ENCODE results near the gene TRAK1.

Gene TRAK1

DNA sequence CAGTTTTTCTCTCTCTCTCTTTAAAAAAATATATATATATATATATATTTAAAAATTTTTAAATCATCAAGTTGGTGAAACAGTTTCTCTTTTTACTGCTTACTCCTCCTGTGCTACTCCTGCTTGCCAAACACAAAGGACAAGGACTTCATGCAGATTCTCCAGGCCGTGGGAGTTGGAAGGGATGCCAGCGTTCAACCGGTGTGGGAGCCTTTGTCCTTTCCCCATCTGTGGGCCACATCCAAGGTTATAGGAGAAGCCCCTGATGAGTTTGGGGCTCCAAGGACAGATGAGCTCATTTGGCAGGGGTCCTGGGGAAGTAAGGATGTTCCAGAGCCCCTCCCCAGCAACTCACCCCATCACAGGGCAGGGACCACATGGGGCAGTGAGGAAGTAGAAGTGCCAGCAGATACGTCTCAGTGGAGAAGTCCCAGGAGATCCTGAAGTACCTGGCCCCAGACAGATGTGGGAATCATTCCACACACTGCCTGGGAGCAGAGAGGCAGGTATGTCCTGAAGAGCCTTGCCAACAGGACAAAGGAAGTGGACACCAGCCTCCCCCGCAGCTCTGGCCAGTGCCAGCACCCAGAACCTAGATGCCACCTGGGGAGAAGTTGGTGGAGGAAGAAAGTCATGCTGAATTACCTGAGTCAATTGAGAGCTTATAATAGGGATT is 138.2 kb downstream of the TRAK1 start:
- Histone ChIP-seq H3K4me1 (ENCODE audit: control insufficient read depth in 1 of 2, insufficient read depth in 2 of 2, low read length in 2 of 2) (peaks cover 9 to 12% of the 10 kb centered on the region in 2 donors), H3K9me3 (ENCODE audit: control insufficient read depth in 1 of 2, low read length in 2 of 2) (no peaks in the 10 kb centered on the region), H3K27ac (ENCODE audit: low read depth, low read length) (no peak overlapping the region), H3K9ac (ENCODE audit: low read depth in 1 of 2, low read length in 2 of 2) (no peak overlapping the region), H3K36me3 (ENCODE audit: control insufficient read depth in 1 of 2, insufficient read depth in 2 of 2, low read length in 2 of 2) (peaks cover 0 to 12% of the 10 kb centered on the region in 2 donors), H3K4me3 (ENCODE audit: low read depth in 1 of 2, low read length in 2 of 2) (no peak overlapping the region), H3K27me3 (ENCODE audit: control insufficient read depth in 1 of 2, insufficient read depth in 2 of 2, low read length in 2 of 2) (peaks cover 0 to 3% of the 10 kb centered on the region in 2 donors)

DNA sequence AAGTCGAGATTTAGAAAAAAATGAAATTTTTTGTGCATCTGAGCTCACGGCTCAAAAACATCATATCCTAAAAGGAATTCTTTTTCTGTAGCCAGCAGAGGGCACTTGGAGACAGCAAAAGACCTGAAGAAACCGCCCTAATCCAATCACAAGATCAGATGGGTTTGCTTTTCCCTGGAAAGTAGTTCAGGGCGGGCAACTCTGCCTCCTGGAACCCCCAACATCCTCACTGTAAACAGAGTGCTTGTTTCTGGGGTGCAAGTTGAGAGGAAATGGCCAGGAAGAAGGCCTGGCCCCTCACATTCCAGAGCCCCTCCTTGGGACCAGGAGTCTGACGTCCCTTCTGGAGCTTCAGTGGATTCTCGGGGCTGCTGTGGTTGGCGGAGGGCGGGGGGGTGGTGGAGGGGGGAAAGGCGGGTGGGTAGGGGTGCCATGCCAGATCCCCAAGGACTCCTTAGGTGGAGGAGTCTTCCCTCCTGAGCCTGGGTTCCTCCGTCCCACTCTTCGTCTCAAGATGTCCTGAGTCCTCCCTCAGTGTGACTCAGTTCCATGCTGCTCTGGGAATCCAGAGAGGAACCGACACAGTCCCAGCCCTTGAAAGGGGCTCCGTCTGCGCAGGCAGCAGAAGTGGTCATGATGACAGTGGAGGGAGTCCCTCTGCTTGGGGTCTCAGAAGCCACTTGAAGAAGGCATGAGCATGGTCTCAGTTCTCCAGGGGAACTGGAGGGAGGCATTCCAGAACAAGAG is 139.0 kb downstream of the TRAK1 start:
- Histone ChIP-seq H3K4me1 (ENCODE audit: control insufficient read depth in 1 of 2, insufficient read depth in 2 of 2, low read length in 2 of 2) (peaks cover 9 to 12% of the 10 kb centered on the region in 2 donors), H3K27me3 (ENCODE audit: control insufficient read depth in 1 of 2, insufficient read depth in 2 of 2, low read length in 2 of 2) (peaks cover 0 to 3% of the 10 kb centered on the region in 2 donors), H3K9me3 (ENCODE audit: control insufficient read depth in 1 of 2, low read length in 2 of 2) (no peaks in the 10 kb centered on the region), H3K36me3 (ENCODE audit: control insufficient read depth in 1 of 2, insufficient read depth in 2 of 2, low read length in 2 of 2) (peaks cover 0 to 6% of the 10 kb centered on the region in 2 donors), H3K27ac (ENCODE audit: low read depth, low read length) (no peak overlapping the region), H3K4me3 (ENCODE audit: low read depth in 1 of 2, low read length in 2 of 2) (no peak overlapping the region), H3K9ac (ENCODE audit: low read depth in 1 of 2, low read length in 2 of 2) (no peak overlapping the region)

DNA sequence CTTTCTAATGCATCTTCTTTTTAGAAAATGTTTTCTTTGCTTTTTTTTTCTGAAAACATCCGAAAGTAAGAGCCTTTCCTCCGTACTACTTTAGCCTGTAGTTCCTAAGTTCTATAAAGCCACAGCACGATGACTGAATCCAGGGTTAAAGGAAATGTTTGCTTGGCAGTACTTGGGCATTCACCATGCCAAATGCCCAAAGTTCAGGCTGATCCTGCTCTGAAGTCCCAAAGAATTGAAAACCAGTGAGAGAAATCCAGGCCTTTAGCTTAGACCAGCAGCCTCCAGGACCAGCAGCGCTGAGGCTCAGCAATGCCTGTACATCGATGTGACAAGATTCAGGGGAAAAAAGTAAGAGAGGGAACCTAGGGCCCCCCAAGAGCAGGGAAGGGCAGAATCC is 139.7 kb downstream of the TRAK1 start:
- no peak overlapping the region for H3K27ac ChIP-seq (ENCODE audit: low read depth, low read length)
- peaks cover 0 to 3% of the 10 kb centered on the region in 2 donors for H3K27me3 ChIP-seq (ENCODE audit: control insufficient read depth in 1 of 2, insufficient read depth in 2 of 2, low read length in 2 of 2)
- peaks cover 9 to 12% of the 10 kb centered on the region in 2 donors for H3K4me1 ChIP-seq (ENCODE audit: control insufficient read depth in 1 of 2, insufficient read depth in 2 of 2, low read length in 2 of 2)
- H3K36me3 ChIP-seq (ENCODE audit: control insufficient read depth in 1 of 2, insufficient read depth in 2 of 2, low read length in 2 of 2) = no peaks in the 10 kb centered on the region
- no peak overlapping the region for H3K4me3 ChIP-seq (ENCODE audit: low read depth in 1 of 2, low read length in 2 of 2)
- no peaks in the 10 kb centered on the region for H3K9me3 ChIP-seq (ENCODE audit: control insufficient read depth in 1 of 2, low read length in 2 of 2)
- H3K9ac ChIP-seq (ENCODE audit: low read depth in 1 of 2, low read length in 2 of 2) = no peak overlapping the region

DNA sequence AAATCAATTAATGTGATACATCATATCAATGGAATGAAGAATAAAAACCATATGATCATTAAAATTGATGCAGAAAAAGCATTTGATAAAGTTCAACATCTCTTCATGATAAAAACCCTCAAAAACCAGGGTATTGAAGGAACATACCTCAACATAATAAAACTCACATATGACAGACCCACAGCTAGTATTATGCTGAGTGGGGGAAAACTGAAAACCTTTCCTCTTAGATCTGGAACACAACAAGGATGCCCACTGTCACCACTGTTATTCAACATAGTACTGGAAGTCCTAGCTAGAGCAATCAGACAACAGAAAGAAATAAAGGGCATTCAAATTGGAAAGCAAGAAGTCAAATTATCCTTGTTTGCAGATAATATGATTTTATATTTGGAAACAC is 144.4 kb downstream of the TRAK1 start:
- Histone ChIP-seq H3K36me3 (ENCODE audit: control insufficient read depth in 1 of 2, insufficient read depth in 2 of 2, low read length in 2 of 2) (no peaks in the 10 kb centered on the region), H3K4me3 (ENCODE audit: low read depth in 1 of 2, low read length in 2 of 2) (no peak overlapping the region), H3K27me3 (ENCODE audit: control insufficient read depth in 1 of 2, insufficient read depth in 2 of 2, low read length in 2 of 2) (peaks cover 0 to 3% of the 10 kb centered on the region in 2 donors), H3K4me1 (ENCODE audit: control insufficient read depth in 1 of 2, insufficient read depth in 2 of 2, low read length in 2 of 2) (peaks cover 7 to 11% of the 10 kb centered on the region in 2 donors), H3K9me3 (ENCODE audit: control insufficient read depth in 1 of 2, low read length in 2 of 2) (peaks cover 6 to 7% of the 10 kb centered on the region in 2 donors), H3K9ac (ENCODE audit: low read depth in 1 of 2, low read length in 2 of 2) (no peak overlapping the region), H3K27ac (ENCODE audit: low read depth, low read length) (no peak overlapping the region)

DNA sequence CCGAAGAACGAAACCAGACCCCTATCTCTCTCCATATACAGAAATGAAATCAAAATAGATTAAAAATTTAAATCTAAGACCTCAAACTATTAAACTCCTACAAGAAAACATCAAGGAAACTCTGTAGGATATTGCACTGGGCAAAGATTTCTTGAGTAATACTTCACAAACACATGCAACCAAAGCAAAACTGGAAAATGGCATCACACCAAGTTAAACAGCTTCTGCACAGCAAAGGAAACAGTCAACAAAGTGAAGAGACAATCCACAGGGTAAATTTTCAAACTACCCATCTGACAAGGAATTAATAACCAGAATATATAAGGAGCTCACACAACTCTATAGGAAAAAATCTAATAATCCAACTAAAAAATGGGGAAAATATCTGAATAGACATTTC is 145.5 kb downstream of the TRAK1 start:
- no peaks in the 10 kb centered on the region for H3K36me3 ChIP-seq (ENCODE audit: control insufficient read depth in 1 of 2, insufficient read depth in 2 of 2, low read length in 2 of 2)
- peaks cover 0 to 3% of the 10 kb centered on the region in 2 donors for H3K27me3 ChIP-seq (ENCODE audit: control insufficient read depth in 1 of 2, insufficient read depth in 2 of 2, low read length in 2 of 2)
- no peaks in the 10 kb centered on the region for H3K4me1 ChIP-seq (ENCODE audit: control insufficient read depth in 1 of 2, insufficient read depth in 2 of 2, low read length in 2 of 2)
- H3K27ac ChIP-seq (ENCODE audit: low read depth, low read length) = no peak overlapping the region
- no peak overlapping the region for H3K4me3 ChIP-seq (ENCODE audit: low read depth in 1 of 2, low read length in 2 of 2)
- no peak overlapping the region for H3K9ac ChIP-seq (ENCODE audit: low read depth in 1 of 2, low read length in 2 of 2)
- peaks cover 6 to 7% of the 10 kb centered on the region in 2 donors for H3K9me3 ChIP-seq (ENCODE audit: control insufficient read depth in 1 of 2, low read length in 2 of 2)

DNA sequence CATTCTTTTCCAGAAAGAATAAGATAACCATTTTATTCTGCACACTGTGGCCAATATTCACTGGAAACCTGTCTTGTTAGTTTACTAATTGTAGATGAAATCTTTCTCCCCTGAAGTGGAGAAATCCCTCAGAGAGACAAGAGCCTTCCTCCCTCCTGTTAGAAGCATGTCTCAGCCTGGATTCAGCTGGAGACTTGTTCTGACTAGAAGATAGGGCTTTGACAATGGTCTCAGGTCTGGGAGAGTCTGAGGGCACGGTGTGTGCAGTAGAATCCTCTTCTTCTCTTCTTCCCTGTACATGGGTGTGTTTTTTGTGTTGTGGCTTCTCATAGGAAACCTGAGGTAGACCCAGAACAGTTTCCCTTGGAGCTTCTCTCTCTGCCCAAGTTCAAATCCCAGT is 154.9 kb downstream of the TRAK1 start:
- H3K4me3 ChIP-seq (ENCODE audit: low read depth in 1 of 2, low read length in 2 of 2) = no peak overlapping the region

DNA sequence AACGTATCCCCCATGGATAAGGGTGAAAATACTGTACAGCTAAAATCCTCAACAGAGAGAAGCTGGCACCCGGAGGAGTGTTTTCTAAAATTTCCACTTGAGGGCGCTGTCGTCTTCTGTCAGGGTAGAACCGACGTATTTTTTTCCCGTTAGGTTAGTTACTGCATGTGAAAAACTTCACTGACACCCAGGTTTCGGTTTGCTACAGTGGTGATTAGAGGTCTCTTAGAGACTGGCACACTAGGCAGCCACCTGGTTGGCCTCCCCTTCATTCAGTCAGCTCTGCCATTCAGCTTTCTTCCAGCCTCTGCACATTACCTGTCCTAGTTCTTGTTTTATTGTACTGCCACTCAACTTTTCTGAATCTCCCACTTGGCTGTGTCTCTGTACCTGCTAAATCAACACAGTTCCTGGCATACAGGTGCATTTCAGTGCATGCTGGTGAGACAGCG is 156.4 kb downstream of the TRAK1 start:
- H3K27me3 ChIP-seq (ENCODE audit: control insufficient read depth in 1 of 2, insufficient read depth in 2 of 2, low read length in 2 of 2) = peaks cover 0 to 11% of the 10 kb centered on the region in 2 donors
- no peaks in the 10 kb centered on the region for H3K4me1 ChIP-seq (ENCODE audit: control insufficient read depth in 1 of 2, insufficient read depth in 2 of 2, low read length in 2 of 2)
- H3K9me3 ChIP-seq (ENCODE audit: control insufficient read depth in 1 of 2, low read length in 2 of 2) = no peaks in the 10 kb centered on the region
- no peaks in the 10 kb centered on the region for H3K36me3 ChIP-seq (ENCODE audit: control insufficient read depth in 1 of 2, insufficient read depth in 2 of 2, low read length in 2 of 2)
- no peak overlapping the region for H3K4me3 ChIP-seq (ENCODE audit: low read depth in 1 of 2, low read length in 2 of 2)
- no peak overlapping the region for H3K27ac ChIP-seq (ENCODE audit: low read depth, low read length)
- H3K9ac ChIP-seq (ENCODE audit: low read depth in 1 of 2, low read length in 2 of 2) = no peak overlapping the region

More for the DNA sequence above, 154.9 kb downstream of the TRAK1 start:
- H3K27me3 ChIP-seq (ENCODE audit: control insufficient read depth in 1 of 2, insufficient read depth in 2 of 2, low read length in 2 of 2) = peaks cover 0 to 11% of the 10 kb centered on the region in 2 donors
- no peaks in the 10 kb centered on the region for H3K9me3 ChIP-seq (ENCODE audit: control insufficient read depth in 1 of 2, low read length in 2 of 2)
- no peak overlapping the region for H3K9ac ChIP-seq (ENCODE audit: low read depth in 1 of 2, low read length in 2 of 2)
- no peaks in the 10 kb centered on the region for H3K4me1 ChIP-seq (ENCODE audit: control insufficient read depth in 1 of 2, insufficient read depth in 2 of 2, low read length in 2 of 2)
- no peaks in the 10 kb centered on the region for H3K36me3 ChIP-seq (ENCODE audit: control insufficient read depth in 1 of 2, insufficient read depth in 2 of 2, low read length in 2 of 2)
- H3K27ac ChIP-seq (ENCODE audit: low read depth, low read length) = no peak overlapping the region

DNA sequence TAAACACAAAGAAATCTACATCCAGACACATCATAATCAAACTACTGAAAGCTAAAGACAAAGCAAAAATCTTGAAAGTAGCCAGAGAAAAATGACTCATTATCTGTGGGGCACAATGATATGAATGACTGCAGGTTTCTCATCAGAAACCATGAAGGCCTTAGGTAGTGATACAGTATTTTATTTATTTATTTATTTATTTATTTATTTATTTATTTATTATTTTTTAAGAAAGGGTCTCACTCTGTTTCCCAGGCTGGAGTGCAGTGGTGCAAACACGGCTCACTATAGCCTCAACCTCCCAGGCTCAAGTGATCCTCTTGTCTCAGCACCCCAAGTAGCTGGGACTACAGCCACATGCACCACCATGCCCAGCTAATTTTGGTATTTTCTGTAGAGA is 159.6 kb downstream of the TRAK1 start:
- Histone ChIP-seq H3K27me3 (ENCODE audit: control insufficient read depth in 1 of 2, insufficient read depth in 2 of 2, low read length in 2 of 2) (peaks cover 0 to 3% of the 10 kb centered on the region in 2 donors), H3K4me3 (ENCODE audit: low read depth in 1 of 2, low read length in 2 of 2) (no peak overlapping the region), H3K27ac (ENCODE audit: low read depth, low read length) (no peak overlapping the region), H3K36me3 (ENCODE audit: control insufficient read depth in 1 of 2, insufficient read depth in 2 of 2, low read length in 2 of 2) (no peaks in the 10 kb centered on the region), H3K9me3 (ENCODE audit: control insufficient read depth in 1 of 2, low read length in 2 of 2) (no peaks in the 10 kb centered on the region), H3K4me1 (ENCODE audit: control insufficient read depth in 1 of 2, insufficient read depth in 2 of 2, low read length in 2 of 2) (no peaks in the 10 kb centered on the region), H3K9ac (ENCODE audit: low read depth in 1 of 2, low read length in 2 of 2) (no peak overlapping the region)

DNA sequence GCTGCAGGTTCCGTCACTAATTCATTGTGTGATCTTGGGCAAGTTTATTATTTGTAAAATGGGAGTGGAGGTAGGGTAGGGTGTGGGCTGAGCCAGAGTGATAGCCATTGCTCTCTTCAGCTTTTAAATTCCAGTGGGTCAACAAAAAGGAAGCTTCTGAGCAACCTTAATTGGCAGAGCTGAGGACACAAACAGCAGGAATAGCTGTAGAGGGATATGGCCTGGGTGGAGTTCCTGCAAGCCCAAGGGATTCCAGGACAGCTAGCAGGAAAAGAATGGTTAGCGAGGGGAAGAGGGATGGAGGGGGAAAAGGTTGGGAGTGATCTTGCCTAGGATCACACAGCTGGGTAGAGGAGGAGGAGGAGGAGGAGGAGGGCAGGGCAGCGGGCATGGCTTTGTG is 163.4 kb downstream of the TRAK1 start:
- H3K27ac ChIP-seq (ENCODE audit: low read depth, low read length) = no peak overlapping the region
- H3K27me3 ChIP-seq (ENCODE audit: control insufficient read depth in 1 of 2, insufficient read depth in 2 of 2, low read length in 2 of 2) = peaks cover 0 to 7% of the 10 kb centered on the region in 2 donors
- H3K4me3 ChIP-seq (ENCODE audit: low read depth in 1 of 2, low read length in 2 of 2) = no peak overlapping the region
- no peaks in the 10 kb centered on the region for H3K4me1 ChIP-seq (ENCODE audit: control insufficient read depth in 1 of 2, insufficient read depth in 2 of 2, low read length in 2 of 2)
- no peak overlapping the region for H3K9ac ChIP-seq (ENCODE audit: low read depth in 1 of 2, low read length in 2 of 2)
- H3K36me3 ChIP-seq (ENCODE audit: control insufficient read depth in 1 of 2, insufficient read depth in 2 of 2, low read length in 2 of 2) = no peaks in the 10 kb centered on the region
- no peaks in the 10 kb centered on the region for H3K9me3 ChIP-seq (ENCODE audit: control insufficient read depth in 1 of 2, low read length in 2 of 2)

DNA sequence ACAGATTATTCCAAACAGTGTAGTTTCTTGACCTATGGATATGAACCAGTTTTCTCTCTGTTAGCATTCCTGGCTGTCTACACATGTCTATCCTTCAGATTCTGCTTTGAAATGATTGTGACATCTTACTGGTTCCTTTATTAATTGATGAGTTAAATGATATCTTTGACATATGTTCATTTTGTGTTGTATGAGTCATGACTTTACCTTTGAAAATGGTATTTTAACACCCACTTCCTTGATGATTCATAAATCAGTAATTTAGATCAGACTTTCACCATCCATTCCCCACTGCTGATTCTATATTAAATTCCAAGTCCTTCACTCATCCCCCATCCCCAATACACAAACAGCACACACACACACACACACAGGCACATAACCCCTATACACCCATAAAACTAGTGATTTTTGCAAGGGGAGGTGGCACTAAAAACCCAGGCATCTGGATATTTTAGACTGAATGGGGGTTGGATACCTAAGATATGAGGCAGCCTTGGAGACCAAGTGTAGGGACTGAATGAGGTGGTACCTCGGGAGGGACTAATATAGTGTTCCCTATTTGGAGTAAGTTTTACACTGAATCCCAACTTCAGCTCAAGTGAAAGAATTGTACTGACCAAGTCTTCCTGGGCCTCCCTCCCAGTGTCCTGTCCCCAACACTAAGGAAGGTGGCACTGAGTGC is 165.1 kb downstream of the TRAK1 start:
- Histone ChIP-seq H3K4me3 (ENCODE audit: low read depth in 1 of 2, low read length in 2 of 2) (no peak overlapping the region), H3K36me3 (ENCODE audit: control insufficient read depth in 1 of 2, insufficient read depth in 2 of 2, low read length in 2 of 2) (no peaks in the 10 kb centered on the region), H3K9ac (ENCODE audit: low read depth in 1 of 2, low read length in 2 of 2) (no peak overlapping the region), H3K9me3 (ENCODE audit: control insufficient read depth in 1 of 2, low read length in 2 of 2) (no peaks in the 10 kb centered on the region), H3K27ac (ENCODE audit: low read depth, low read length) (no peak overlapping the region), H3K27me3 (ENCODE audit: control insufficient read depth in 1 of 2, insufficient read depth in 2 of 2, low read length in 2 of 2) (peaks cover 0 to 8% of the 10 kb centered on the region in 2 donors), H3K4me1 (ENCODE audit: control insufficient read depth in 1 of 2, insufficient read depth in 2 of 2, low read length in 2 of 2) (no peaks in the 10 kb centered on the region)
